Fibroblast of lung (primary cell): Measurements from ENCODE around the gene LAPTM4A. TPM values are rescaled to one million over a fixed set of nuclear protein-coding genes. Genes with fewer than 3 reads are reported as not detected.

Source experiments
- DNase-seq, 2 donors: peaks; one replicate each; pipeline versions ENCODE4 v3.0.0 to v3.0.0-alpha.2; 2010; ENCODE audit warnings: low read depth in 2 of 2
- H2AFZ ChIP-seq: 2 replicates; pipeline ENCODE4 v1.5.1; 2012; ENCODE audit warnings: low read length, control low read depth, inconsistent platforms
- H3K27ac ChIP-seq: 2 replicates; pipeline ENCODE4 v1.5.1; 2011; ENCODE audit warnings: low read length, control low read depth; ENCODE audit not compliant: insufficient read depth
- H3K27me3 ChIP-seq: 2 replicates; pipeline ENCODE4 v1.5.1; 2011; ENCODE audit warnings: mild to moderate bottlenecking, low read length; ENCODE audit not compliant: control insufficient read depth, insufficient read depth
- H3K36me3 ChIP-seq: 2 replicates; pipeline ENCODE4 v1.5.1; 2011; ENCODE audit warnings: low read length; ENCODE audit not compliant: control insufficient read depth, insufficient read depth
- H3K4me1 ChIP-seq: 2 replicates; pipeline ENCODE4 v1.5.1; 2011; ENCODE audit warnings: low read length; ENCODE audit not compliant: control insufficient read depth, insufficient read depth; ENCODE audit errors: extremely low read depth
- H3K4me2 ChIP-seq: 2 replicates; pipeline ENCODE4 v1.5.1; 2011; ENCODE audit warnings: low read length, control low read depth; ENCODE audit not compliant: insufficient read depth; ENCODE audit errors: extremely low read depth
- H3K4me3 ChIP-seq, 4 experiments: fragments of 200-600 bp in 1 of 4; sonication (generic) in 1 of 4; replicated peaks in 1 of 4; 2 replicates each; pipeline ENCODE4 v1.5.1; 2011 to 2016; ENCODE audit warnings: low read length in 4 of 4, low read depth in 3 of 4, mild to moderate bottlenecking in 3 of 4, control low read depth in 2 of 4, inconsistent platforms in 1 of 4, mixed read lengths in 1 of 4; ENCODE audit not compliant: insufficient read depth in 1 of 4; ENCODE audit errors: control extremely low read depth in 1 of 4
- H3K79me2 ChIP-seq: 2 replicates; pipeline ENCODE4 v1.5.1; 2012; ENCODE audit warnings: mild to moderate bottlenecking, low read length, inconsistent platforms; ENCODE audit not compliant: control insufficient read depth, insufficient read depth
- H3K9ac ChIP-seq: 2 replicates; pipeline ENCODE4 v1.5.1; 2011; ENCODE audit warnings: mild to moderate bottlenecking, low read length, control low read depth; ENCODE audit not compliant: insufficient read depth
- H3K9me3 ChIP-seq: 2 replicates; pipeline ENCODE4 v1.5.1; 2012; ENCODE audit warnings: low read depth, low read length; ENCODE audit not compliant: control insufficient read depth, insufficient read depth
- H4K20me1 ChIP-seq: 2 replicates; pipeline ENCODE4 v1.5.1; 2011; ENCODE audit warnings: low read length; ENCODE audit not compliant: control insufficient read depth, insufficient read depth; ENCODE audit errors: extremely low read depth
- CTCF ChIP-seq, 2 donors: IDR thresholded peaks in 1 of 2; conservative IDR thresholded peaks in 1 of 2; 1 replicate in 1 of 2; 2 replicates in 1 of 2; pipeline ENCODE4 v1.5.1; 2011 to 2012; ENCODE audit warnings: low read length in 2 of 2, control low read depth in 1 of 2, inconsistent platforms in 1 of 2, low read depth in 1 of 2, mild to moderate bottlenecking in 1 of 2
- EZH2 ChIP-seq: IDR thresholded peaks from 2 replicates; pipeline ENCODE4 v1.5.1; 2012; ENCODE audit warnings: low read length, control low read depth, mild to moderate bottlenecking; ENCODE audit errors: missing control alignments
- polyA plus RNA-seq, 2 donors: library from polyadenylated mRNA; depleted of rRNA in 1 of 2; stranded (reverse) in 1 of 2; unstranded in 1 of 2; fragments of >200 nt; gene quantifications; 2 replicates each; pipeline ENCODE4 v1.2.1, GENCODE V29; 2011 to 2012; ENCODE audit warnings: missing spikeins in 1 of 2
- total RNA-seq: library from RNA; depleted of rRNA; stranded (reverse); fragments of >200 nt; gene quantifications from 2 replicates; pipeline ENCODE4 v1.2.1, GENCODE V29; 2014

LAPTM4A gene
- total and polyA plus RNA-seq, 2 donors (not counting 1 experiment from before 2014, with no cell fraction given): 193 to 1,101 TPM

GRCh38 chr2:20097889-20098714 is 46.7 kb upstream of the LAPTM4A start:
- Histone ChIP-seq H4K20me1 (no peaks in the 10 kb centered on the region), H3K4me2 (peak overlapping the region; percentile 32), H3K9ac (no peak overlapping the region), H3K9me3 (no peaks in the 10 kb centered on the region), H3K4me1 (peaks cover 15% of the 10 kb centered on the region), H3K27me3 (peaks cover 8% of the 10 kb centered on the region), H3K36me3 (no peaks in the 10 kb centered on the region), H3K27ac (no peak overlapping the region), H2AFZ (peak overlapping the region; percentile 38), H3K79me2 (no peaks in the 10 kb centered on the region), H3K4me3 (no peak overlapping the region)
- TF ChIP-seq EZH2 (no peak), CTCF (conservative IDR thresholded peaks at IDR 0.05 in 1 of 2, IDR thresholded peaks at IDR 0.05 in 1 of 2; ENCODE audit: low read depth in 1 of 2, low read length in 2 of 2) (peak; percentile 83 to 89)
- peak; percentile 77 to 85 for DNase-seq

- Histone ChIP-seq H3K9me3 (no peaks in the 10 kb centered on the region), H3K4me1 (peaks cover 37% of the 10 kb centered on the region), H3K36me3 (no peaks in the 10 kb centered on the region), H3K27ac (no peak overlapping the region), H3K27me3 (no peaks in the 10 kb centered on the region), H3K9ac (no peak overlapping the region), H3K4me3 (no peak overlapping the region), H2AFZ (no peak overlapping the region), H4K20me1 (no peaks in the 10 kb centered on the region), H3K79me2 (no peaks in the 10 kb centered on the region), H3K4me2 (no peak overlapping the region)
- DNase-seq: no peak
- TF ChIP-seq CTCF (conservative IDR thresholded peaks at IDR 0.05 in 1 of 2, IDR thresholded peaks at IDR 0.05 in 1 of 2; ENCODE audit: low read depth in 1 of 2, low read length in 2 of 2) (no peak), EZH2 (no peak)
Measured at GRCh38 chr2:20095469-20095868, 44.0 kb upstream of the LAPTM4A start.

GRCh38 chr2:20094955-20095354 is 43.5 kb upstream of the LAPTM4A start:
- Histone ChIP-seq H3K27ac (no peak overlapping the region), H3K27me3 (no peaks in the 10 kb centered on the region), H3K4me2 (no peak overlapping the region), H3K4me3 (no peak overlapping the region), H3K36me3 (no peaks in the 10 kb centered on the region), H3K79me2 (no peaks in the 10 kb centered on the region), H3K4me1 (peaks cover 37% of the 10 kb centered on the region), H4K20me1 (no peaks in the 10 kb centered on the region), H3K9me3 (no peaks in the 10 kb centered on the region), H3K9ac (no peak overlapping the region), H2AFZ (no peak overlapping the region)
- no peak for DNase-seq
- TF ChIP-seq CTCF (conservative IDR thresholded peaks at IDR 0.05 in 1 of 2, IDR thresholded peaks at IDR 0.05 in 1 of 2; ENCODE audit: low read depth in 1 of 2, low read length in 2 of 2): no peak
- no peak for TF ChIP-seq EZH2
